ENCODE measurements around the gene PCNX3. TPM values are rescaled to one million over a fixed set of nuclear protein-coding genes. Genes with fewer than 3 reads are reported as not detected.

Gene PCNX3
- total RNA-seq, 1 donor from 2014 or later: 45.6 TPM

DNA sequence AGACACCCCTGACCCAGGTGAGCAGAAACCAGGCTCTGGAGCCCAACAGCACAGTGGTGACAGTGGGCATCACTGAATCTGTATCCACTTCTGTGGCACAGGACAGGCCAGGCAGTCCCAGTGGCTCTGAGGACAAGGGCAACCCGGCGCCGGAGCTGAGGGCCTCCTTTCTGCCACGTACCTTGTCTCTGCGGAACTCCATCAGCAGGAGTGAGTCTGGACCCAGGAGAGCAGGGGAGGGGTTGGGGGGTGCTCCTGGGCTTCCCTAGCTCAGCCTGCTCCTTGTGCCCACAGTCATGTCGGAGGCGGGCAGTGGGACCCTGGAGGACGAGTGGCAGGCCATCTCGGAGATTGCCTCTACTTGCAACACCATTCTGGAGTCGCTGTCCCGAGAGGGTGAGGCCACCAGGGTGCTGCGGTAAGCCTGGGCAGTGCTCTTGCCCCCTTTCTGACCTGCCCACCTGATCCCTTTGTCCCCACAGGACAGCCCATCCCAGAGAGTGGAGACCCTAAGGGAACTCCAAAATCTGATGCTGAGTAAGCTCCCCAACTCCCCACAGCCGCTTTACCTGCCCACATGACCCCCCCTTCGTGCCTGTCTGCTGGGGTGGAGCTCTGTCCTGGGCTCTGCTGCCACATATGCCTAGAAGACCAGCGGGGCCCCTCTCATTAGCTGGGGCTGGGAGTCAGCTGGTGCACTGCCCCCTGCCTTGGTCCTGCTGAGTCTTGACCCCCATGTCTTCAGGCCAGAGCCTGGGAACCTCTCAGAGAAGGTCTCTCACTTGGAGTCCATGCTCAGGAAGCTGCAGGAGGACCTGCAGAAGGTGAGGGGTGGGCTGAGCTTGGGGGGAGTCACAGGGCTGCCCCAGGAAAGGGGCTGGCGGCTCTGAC lies 34.3 kb downstream of the PCNX3 start:
- Histone ChIP-seq H3K27ac (ENCODE audit: low read depth, low read length) (no peak overlapping the region), H3K9me3 (ENCODE audit: insufficient read depth, low read depth, low read length) (no peaks in the 10 kb centered on the region), H3K79me2 (ENCODE audit: insufficient read depth, low read length) (no peaks in the 10 kb centered on the region), H2AFZ (ENCODE audit: low read depth, low read length) (no peak overlapping the region), H4K20me1 (ENCODE audit: insufficient read depth, low read length) (peaks cover 5% of the 10 kb centered on the region), H3K27me3 (ENCODE audit: insufficient read depth, low read length) (no peaks in the 10 kb centered on the region), H3K4me3 (ENCODE audit: insufficient read depth, low read depth, low read length) (no peak overlapping the region), H3K9ac (ENCODE audit: low read length) (no peak overlapping the region), H3K4me2 (ENCODE audit: low read length) (no peak overlapping the region), H3K4me1 (ENCODE audit: insufficient read depth, low read length) (peaks cover 17% of the 10 kb centered on the region), H3K36me3 (ENCODE audit: insufficient read depth, low read length) (no peaks in the 10 kb centered on the region)
- H3K27me3 Mint-ChIP-seq (ENCODE audit: low read depth, unreplicated experiment): no peaks in the 10 kb centered on the region
- H3K4me1 Mint-ChIP-seq (ENCODE audit: low read depth, unreplicated experiment): peaks cover 25% of the 10 kb centered on the region
- FAIRE-seq: no peak
- TF ChIP-seq, protein P1, sequence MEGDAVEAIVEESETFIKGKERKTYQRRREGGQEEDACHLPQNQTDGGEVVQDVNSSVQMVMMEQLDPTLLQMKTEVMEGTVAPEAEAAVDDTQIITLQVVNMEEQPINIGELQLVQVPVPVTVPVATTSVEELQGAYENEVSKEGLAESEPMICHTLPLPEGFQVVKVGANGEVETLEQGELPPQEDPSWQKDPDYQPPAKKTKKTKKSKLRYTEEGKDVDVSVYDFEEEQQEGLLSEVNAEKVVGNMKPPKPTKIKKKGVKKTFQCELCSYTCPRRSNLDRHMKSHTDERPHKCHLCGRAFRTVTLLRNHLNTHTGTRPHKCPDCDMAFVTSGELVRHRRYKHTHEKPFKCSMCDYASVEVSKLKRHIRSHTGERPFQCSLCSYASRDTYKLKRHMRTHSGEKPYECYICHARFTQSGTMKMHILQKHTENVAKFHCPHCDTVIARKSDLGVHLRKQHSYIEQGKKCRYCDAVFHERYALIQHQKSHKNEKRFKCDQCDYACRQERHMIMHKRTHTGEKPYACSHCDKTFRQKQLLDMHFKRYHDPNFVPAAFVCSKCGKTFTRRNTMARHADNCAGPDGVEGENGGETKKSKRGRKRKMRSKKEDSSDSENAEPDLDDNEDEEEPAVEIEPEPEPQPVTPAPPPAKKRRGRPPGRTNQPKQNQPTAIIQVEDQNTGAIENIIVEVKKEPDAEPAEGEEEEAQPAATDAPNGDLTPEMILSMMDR (IDR thresholded peaks at IDR 0.05; ENCODE audit: insufficient read depth, low read depth, low read length): no peak
- TF ChIP-seq EZH2 (IDR thresholded peaks at IDR 0.05; ENCODE audit: insufficient read depth, low read length): no peak
- no peak for DNase-seq (ENCODE audit: low read depth)
- no peak overlapping the region for H3K27ac Mint-ChIP-seq (ENCODE audit: unreplicated experiment)
- peaks cover 5% of the 10 kb centered on the region for H3K9me3 Mint-ChIP-seq (ENCODE audit: unreplicated experiment)
- H3K36me3 Mint-ChIP-seq (ENCODE audit: low read depth, unreplicated experiment): peaks cover 13% of the 10 kb centered on the region
- no peak overlapping the region for H3K4me3 Mint-ChIP-seq (ENCODE audit: unreplicated experiment)

- Histone ChIP-seq H3K9ac (ENCODE audit: low read length) (no peak overlapping the region), H4K20me1 (ENCODE audit: insufficient read depth, low read length) (peaks cover 5% of the 10 kb centered on the region), H3K4me1 (ENCODE audit: insufficient read depth, low read length) (peaks cover 17% of the 10 kb centered on the region), H3K9me3 (ENCODE audit: insufficient read depth, low read depth, low read length) (no peaks in the 10 kb centered on the region), H3K27me3 (ENCODE audit: insufficient read depth, low read length) (no peaks in the 10 kb centered on the region), H3K4me2 (ENCODE audit: low read length) (no peak overlapping the region), H3K79me2 (ENCODE audit: insufficient read depth, low read length) (no peaks in the 10 kb centered on the region), H2AFZ (ENCODE audit: low read depth, low read length) (no peak overlapping the region), H3K4me3 (ENCODE audit: insufficient read depth, low read depth, low read length) (no peak overlapping the region), H3K36me3 (ENCODE audit: insufficient read depth, low read length) (peaks cover 8% of the 10 kb centered on the region), H3K27ac (ENCODE audit: low read depth, low read length) (no peak overlapping the region)
- no peak for TF ChIP-seq EZH2 (IDR thresholded peaks at IDR 0.05; ENCODE audit: insufficient read depth, low read length)
- TF ChIP-seq, protein P1 (IDR thresholded peaks at IDR 0.05; ENCODE audit: insufficient read depth, low read depth, low read length): no peak
- peaks cover 17% of the 10 kb centered on the region for H3K36me3 Mint-ChIP-seq (ENCODE audit: low read depth, unreplicated experiment)
- H3K4me3 Mint-ChIP-seq (ENCODE audit: unreplicated experiment): no peak overlapping the region
- no peak for DNase-seq (ENCODE audit: low read depth)
- peaks cover 2% of the 10 kb centered on the region for H3K9me3 Mint-ChIP-seq (ENCODE audit: unreplicated experiment)
- no peaks in the 10 kb centered on the region for H3K27me3 Mint-ChIP-seq (ENCODE audit: low read depth, unreplicated experiment)
- H3K4me1 Mint-ChIP-seq (ENCODE audit: low read depth, unreplicated experiment): peaks cover 22% of the 10 kb centered on the region
- FAIRE-seq: no peak
- no peak overlapping the region for H3K27ac Mint-ChIP-seq (ENCODE audit: unreplicated experiment)
Observed at GRCh38 chr11:65650547-65651338, 35.2 kb downstream of the PCNX3 start.
